Adrenal gland (tissue), 5 donors: Measurements from ENCODE around the gene GCAT.

Experiments
- CTCF ChIP-seq, 6 experiments: fragments of 450-650 bp in 4 of 6; fragments of 200-600 bp in 2 of 6; sonication (generic) in 1 of 6; IDR thresholded peaks; 1 replicate in 5 of 6; 2 replicates in 1 of 6; pipeline versions ENCODE4 v1.5.1 to v1.8.0; 2016 to 2021; ENCODE audit warnings: antibody characterized with exemption in 6 of 6, mild to moderate bottlenecking in 2 of 6, moderate library complexity in 1 of 6
- POLR2A ChIP-seq, 2 donors: fragments of 450-650 bp; IDR thresholded peaks; one replicate each; pipeline ENCODE4 v1.6.1; 2017; ENCODE audit warnings: antibody characterized with exemption in 2 of 2, mild to moderate bottlenecking in 2 of 2, moderate library complexity in 1 of 2
- donor health status: DM: no; HTN: no; CAD: no.

- no peak for TF ChIP-seq CTCF (IDR thresholded peaks at IDR 0.05)
- no peak for TF ChIP-seq POLR2A (IDR thresholded peaks at IDR 0.05)
These were observed 4.1 kb downstream of the GCAT start for GRCh38 chr22:37811867-37812266.
